CD14-positive monocyte (primary cell): ENCODE data around the gene PRKACA. TPM values are rescaled to one million over a fixed set of nuclear protein-coding genes. Genes with fewer than 3 reads are reported as not detected.

Source experiments
- DNase-seq, 3 donors: peaks; one replicate each; pipeline ENCODE4 v3.0.0-alpha.2; 2011 to 2022
- H2AFZ ChIP-seq: 2 replicates; pipeline ENCODE4 v1.6.0; 2012; ENCODE audit warnings: mild to moderate bottlenecking, low read depth, low read length, inconsistent platforms; ENCODE audit not compliant: insufficient read depth, poor library complexity, severe bottlenecking
- H3K27ac ChIP-seq, 2 donors: 1 replicate in 1 of 2; 2 replicates in 1 of 2; pipeline ENCODE4 v1.5.1; 2012 to 2013; ENCODE audit warnings: low read length in 2 of 2, control low read depth in 1 of 2, inconsistent platforms in 1 of 2, low read depth in 1 of 2, mild to moderate bottlenecking in 1 of 2
- H3K27me3 ChIP-seq, 2 donors: one replicate each; pipeline versions ENCODE4 v1.6.0 to v1.6.1; 2011 to 2013; ENCODE audit warnings: low read length in 2 of 2; ENCODE audit not compliant: control insufficient read depth in 2 of 2, insufficient read depth in 2 of 2
- H3K36me3 ChIP-seq, 2 donors: replicated peaks in 1 of 2; 1 replicate in 1 of 2; 2 replicates in 1 of 2; pipeline versions ENCODE4 v1.5.1 to v1.6.1; 2012 to 2013; ENCODE audit warnings: low read length in 2 of 2, control low read depth in 1 of 2, inconsistent platforms in 1 of 2, mild to moderate bottlenecking in 1 of 2; ENCODE audit not compliant: insufficient read depth in 2 of 2, control insufficient read depth in 1 of 2
- H3K4me1 ChIP-seq, 2 donors: 1 replicate in 1 of 2; 2 replicates in 1 of 2; pipeline versions ENCODE4 v1.5.1 to v1.6.1; 2012 to 2013; ENCODE audit warnings: low read length in 2 of 2, control low read depth in 1 of 2, inconsistent platforms in 1 of 2, mild to moderate bottlenecking in 1 of 2, moderate library complexity in 1 of 2; ENCODE audit not compliant: insufficient read depth in 2 of 2, control insufficient read depth in 1 of 2
- H3K4me2 ChIP-seq: replicated peaks from 2 replicates; pipeline ENCODE3; 2012; ENCODE audit warnings: low read length, moderate library complexity, mild to moderate bottlenecking; ENCODE audit not compliant: poor library complexity, severe bottlenecking; ENCODE audit errors: extremely low read depth
- H3K4me3 ChIP-seq, 3 experiments: fragments of 200-600 bp in 1 of 3; sonication (generic) in 1 of 3; replicated peaks in 1 of 3; 1 replicate in 2 of 3; 2 replicates in 1 of 3; pipeline ENCODE4 v1.5.1; 2011 to 2013; ENCODE audit warnings: low read length in 3 of 3, mild to moderate bottlenecking in 3 of 3, control low read depth in 2 of 3, low read depth in 2 of 3, inconsistent platforms in 1 of 3, moderate library complexity in 1 of 3
- H3K79me2 ChIP-seq: 2 replicates; pipeline ENCODE4 v1.6.0; 2012; ENCODE audit warnings: mild to moderate bottlenecking, control low read depth, inconsistent platforms, low read length, moderate library complexity; ENCODE audit not compliant: insufficient read depth
- H3K9ac ChIP-seq: 2 replicates; pipeline ENCODE4 v1.6.0; 2017; ENCODE audit warnings: low read length, mild to moderate bottlenecking; ENCODE audit not compliant: insufficient read depth, poor library complexity, severe bottlenecking
- H3K9me3 ChIP-seq, 2 donors: replicated peaks in 1 of 2; 1 replicate in 1 of 2; 2 replicates in 1 of 2; pipeline versions ENCODE4 v1.5.1 to v1.6.1; 2012 to 2013; ENCODE audit warnings: low read length in 2 of 2, control low read depth in 1 of 2; ENCODE audit not compliant: control insufficient read depth in 1 of 2, insufficient read depth in 1 of 2
- H4K20me1 ChIP-seq: 2 replicates; pipeline ENCODE4 v1.6.0; 2012; ENCODE audit warnings: mild to moderate bottlenecking, low read length, control low read depth, moderate library complexity; ENCODE audit not compliant: insufficient read depth
- H3K27ac Mint-ChIP-seq, 7 donors: one replicate each; pipeline ENCODE4 v1.8.0; 2020; ENCODE audit warnings: mild to moderate bottlenecking in 7 of 7, mixed read lengths in 7 of 7, moderate library complexity in 6 of 7, inconsistent platforms in 2 of 7
- H3K27me3 Mint-ChIP-seq, 3 donors: one replicate each; pipeline ENCODE4 v1.8.0; 2021 to 2022; ENCODE audit warnings: low read depth in 3 of 3, mild to moderate bottlenecking in 3 of 3, mixed read lengths in 3 of 3, moderate library complexity in 3 of 3, inconsistent platforms in 1 of 3
- H3K36me3 Mint-ChIP-seq, 2 donors: one replicate each; pipeline ENCODE4 v1.8.0; 2020; ENCODE audit warnings: mixed read lengths in 2 of 2, inconsistent platforms in 1 of 2, mild to moderate bottlenecking in 1 of 2
- H3K4me1 Mint-ChIP-seq: one replicate; pipeline ENCODE4 v1.8.0; 2020; ENCODE audit warnings: mild to moderate bottlenecking, mixed read lengths
- H3K4me3 Mint-ChIP-seq, 2 donors: one replicate each; pipeline ENCODE4 v1.8.0; 2020; ENCODE audit warnings: mild to moderate bottlenecking in 2 of 2, mixed read lengths in 2 of 2, moderate library complexity in 1 of 2
- H3K9me3 Mint-ChIP-seq, 7 donors: one replicate each; pipeline ENCODE4 v1.8.0; 2020 to 2022; ENCODE audit warnings: mixed read lengths in 7 of 7, mild to moderate bottlenecking in 6 of 7, moderate library complexity in 6 of 7, inconsistent platforms in 2 of 7
- WGBS: methylation state at CpG from one replicate; pipeline ENCODE4 v1.1.5; 2013; ENCODE audit warnings: missing lambda C conversion rate; ENCODE audit not compliant: insufficient coverage; 5-methylcytosine and 5-hydroxymethylcytosine counted together
- intact Hi-C, 2 donors: fragments of 100-400 bp; cut with micrococcal nuclease; formaldehyde crosslinking; loops; one replicate each; pipeline versions ENCODE4 v1.15.0 to v1.15.1; 2023
- polyA plus RNA-seq, 3 donors: library from polyadenylated mRNA; depleted of rRNA in 1 of 3; unstranded in 2 of 3; stranded (reverse) in 1 of 3; fragments of 300-500 nt in 2 of 3; fragments of >200 nt in 1 of 3; fragmentation: Illumina TruSeq in 2 of 3; gene quantifications; 1 replicate in 2 of 3; 2 replicates in 1 of 3; pipeline ENCODE4 v1.2.3, GENCODE V29; 2012 to 2021
- TF ChIP-seq, protein P1 (sequence below): fragments of 200-600 bp; IDR thresholded peaks from one replicate; pipeline ENCODE4 v1.8.0; 2022; ENCODE audit warnings: antibody characterized with exemption, mild to moderate bottlenecking

The PRKACA gene
- polyA plus RNA-seq, 3 donors = 2.0 to 231 (median 3.8) TPM

DNA sequence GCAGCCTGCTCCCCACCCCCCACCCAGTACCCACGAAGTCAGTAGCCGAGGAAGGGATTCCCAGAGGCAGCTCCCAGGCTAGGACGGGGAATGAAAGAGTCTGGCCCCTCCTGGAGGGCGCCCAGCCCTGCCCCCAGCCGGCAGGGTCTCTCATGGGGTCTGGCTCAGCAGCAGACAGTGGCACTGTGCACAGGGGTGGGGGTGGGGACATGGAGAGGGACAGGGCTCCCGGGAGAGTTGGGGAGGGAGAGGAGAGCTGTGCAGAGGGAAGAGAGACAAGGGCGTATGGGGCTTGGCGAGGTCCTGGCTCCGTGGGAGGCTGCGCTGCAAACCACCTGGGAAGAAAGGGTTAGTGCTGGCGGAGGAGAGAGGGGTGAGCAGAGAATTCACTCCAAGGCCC, 46.5 kb upstream of the PRKACA start:
- intact Hi-C loops = no loop called here
- Histone ChIP-seq H3K27ac (no peak overlapping the region), H3K36me3 (no peaks in the 10 kb centered on the region), H3K9me3 (no peaks in the 10 kb centered on the region), H3K27me3 (peaks cover 0 to 2% of the 10 kb centered on the region in 2 donors), H3K4me1 (peaks cover 28 to 31% of the 10 kb centered on the region in 2 donors), H4K20me1 (peaks cover 18% of the 10 kb centered on the region), H3K79me2 (no peaks in the 10 kb centered on the region), H2AFZ (no peak overlapping the region), H3K9ac (no peak overlapping the region), H3K4me3 (no peak overlapping the region), H3K4me2 (no peak overlapping the region)
- WGBS = 93% methylated on average over 8 of the region's 11 CpGs
- H3K9me3 Mint-ChIP-seq = peaks cover 0 to 2% (median 0%) of the 10 kb centered on the region in 7 donors
- H3K36me3 Mint-ChIP-seq = peaks cover 0 to 4% of the 10 kb centered on the region in 2 donors
- no peak overlapping the region for H3K27ac Mint-ChIP-seq
- peaks cover 31% of the 10 kb centered on the region for H3K4me1 Mint-ChIP-seq
- H3K27me3 Mint-ChIP-seq = peaks cover 9 to 18% (median 10%) of the 10 kb centered on the region in 3 donors
- no peak overlapping the region for H3K4me3 Mint-ChIP-seq
- TF ChIP-seq, protein P1, sequence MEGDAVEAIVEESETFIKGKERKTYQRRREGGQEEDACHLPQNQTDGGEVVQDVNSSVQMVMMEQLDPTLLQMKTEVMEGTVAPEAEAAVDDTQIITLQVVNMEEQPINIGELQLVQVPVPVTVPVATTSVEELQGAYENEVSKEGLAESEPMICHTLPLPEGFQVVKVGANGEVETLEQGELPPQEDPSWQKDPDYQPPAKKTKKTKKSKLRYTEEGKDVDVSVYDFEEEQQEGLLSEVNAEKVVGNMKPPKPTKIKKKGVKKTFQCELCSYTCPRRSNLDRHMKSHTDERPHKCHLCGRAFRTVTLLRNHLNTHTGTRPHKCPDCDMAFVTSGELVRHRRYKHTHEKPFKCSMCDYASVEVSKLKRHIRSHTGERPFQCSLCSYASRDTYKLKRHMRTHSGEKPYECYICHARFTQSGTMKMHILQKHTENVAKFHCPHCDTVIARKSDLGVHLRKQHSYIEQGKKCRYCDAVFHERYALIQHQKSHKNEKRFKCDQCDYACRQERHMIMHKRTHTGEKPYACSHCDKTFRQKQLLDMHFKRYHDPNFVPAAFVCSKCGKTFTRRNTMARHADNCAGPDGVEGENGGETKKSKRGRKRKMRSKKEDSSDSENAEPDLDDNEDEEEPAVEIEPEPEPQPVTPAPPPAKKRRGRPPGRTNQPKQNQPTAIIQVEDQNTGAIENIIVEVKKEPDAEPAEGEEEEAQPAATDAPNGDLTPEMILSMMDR = no peak
- DNase-seq = no peak

DNA sequence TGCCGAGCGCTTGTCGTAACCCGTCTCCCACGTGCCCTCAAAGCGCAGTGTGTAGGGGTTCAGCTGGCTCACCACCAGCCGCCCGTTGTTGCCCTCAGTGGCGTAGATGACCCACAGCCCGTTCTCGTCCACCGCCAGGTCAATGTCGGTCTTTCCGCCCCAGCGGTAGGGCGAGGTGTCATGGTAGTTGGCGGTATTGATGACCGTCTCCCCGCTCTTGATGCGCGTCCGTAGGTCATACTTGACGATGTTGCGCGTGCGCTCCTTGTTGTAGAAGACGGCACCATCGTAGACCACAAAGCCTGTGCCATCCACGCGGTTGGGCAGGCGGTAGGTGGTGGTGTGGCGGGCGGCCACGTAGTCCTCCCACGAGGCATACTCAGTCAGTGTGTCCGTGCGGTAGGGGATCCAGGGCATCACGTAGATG, 45.3 kb upstream of the PRKACA start:
- DNase-seq = no peak
- Histone ChIP-seq H3K9me3 (no peaks in the 10 kb centered on the region), H3K4me1 (peaks cover 20 to 24% of the 10 kb centered on the region in 2 donors), H3K36me3 (peaks cover 7% of the 10 kb centered on the region in 2 donors), H3K4me2 (no peak overlapping the region), H3K79me2 (no peaks in the 10 kb centered on the region), H3K27ac (no peak overlapping the region), H3K4me3 (no peak overlapping the region), H3K27me3 (peaks cover 0 to 2% of the 10 kb centered on the region in 2 donors), H4K20me1 (peaks cover 18% of the 10 kb centered on the region), H3K9ac (no peak overlapping the region), H2AFZ (no peak overlapping the region)
- Mint-ChIP-seq H3K27me3 (peaks cover 8 to 18% (median 10%) of the 10 kb centered on the region in 3 donors), H3K9me3 (peaks cover 0 to 2% (median 0%) of the 10 kb centered on the region in 7 donors), H3K4me1 (peaks cover 23% of the 10 kb centered on the region), H3K36me3 (peaks cover 3 to 11% of the 10 kb centered on the region in 2 donors), H3K4me3 (no peak overlapping the region), H3K27ac (no peak overlapping the region)
- intact Hi-C loops = no loop called here
- WGBS = 98% methylated on average over 38 of the region's 38 CpGs
- TF ChIP-seq, protein P1 = no peak
